Right hindlimb (tissue), 1 donor: ENCODE measurements around the gene TASP1.
A peak's percentile ranks its signal among the peaks of the same experiment; 100 is the strongest.

ENCODE experiments used
- DNase-seq: peaks from one replicate; pipeline ENCODE4 v3.0.0-alpha.2; 2018

Gene TASP1

DNA sequence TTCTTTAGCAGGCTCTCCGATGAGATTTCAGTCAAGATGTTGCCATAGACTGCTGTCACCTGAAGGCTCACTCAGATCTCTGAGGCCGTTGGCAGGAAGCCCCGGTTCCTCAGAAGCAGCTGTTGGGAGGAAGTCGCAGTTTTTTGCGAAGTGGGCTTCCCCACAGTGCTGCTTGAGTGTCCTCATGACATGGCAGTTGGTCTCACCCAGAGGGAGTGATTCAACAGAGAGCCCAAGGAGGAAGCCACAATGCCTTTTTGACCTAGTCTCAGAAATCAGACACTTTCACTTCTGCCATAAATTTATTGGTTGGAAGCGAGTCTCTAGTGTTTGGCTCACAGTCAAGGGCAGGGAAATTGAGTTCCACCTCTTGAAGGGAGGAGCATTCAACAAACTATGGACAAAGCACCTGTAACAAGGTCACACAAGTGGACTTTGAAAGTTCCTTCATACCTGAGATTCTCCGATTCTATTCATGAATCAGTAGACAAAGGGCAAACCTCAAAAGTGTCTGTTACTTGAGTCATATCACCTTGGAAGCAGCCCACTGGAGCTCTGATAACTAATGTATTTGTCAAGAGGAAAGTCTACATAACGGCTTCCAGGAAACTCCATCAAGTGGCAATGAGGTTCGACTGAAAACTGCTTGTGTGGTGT lies 208.3 kb downstream of the TASP1 start:
- DNase-seq = no peak

DNA sequence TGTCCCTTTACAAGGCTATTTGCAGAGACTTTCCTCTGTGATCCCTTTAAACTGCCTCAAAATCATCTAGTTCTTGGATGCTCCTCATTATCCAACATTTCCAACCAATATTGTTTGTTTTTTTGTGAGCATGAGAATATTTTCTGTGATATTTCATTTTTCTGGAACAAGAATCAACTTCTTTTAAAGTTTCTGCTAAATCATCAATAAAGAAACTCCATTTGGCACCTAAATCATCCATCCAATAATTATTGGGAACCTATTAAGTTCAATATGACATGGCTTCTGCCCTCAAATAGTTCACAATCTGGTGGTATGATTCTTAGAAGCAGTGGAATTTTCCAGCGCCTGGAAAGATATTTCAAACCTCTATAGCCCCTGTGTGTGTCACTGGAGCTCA lies 210.0 kb downstream of the TASP1 start:
- DNase-seq = no peak

DNA sequence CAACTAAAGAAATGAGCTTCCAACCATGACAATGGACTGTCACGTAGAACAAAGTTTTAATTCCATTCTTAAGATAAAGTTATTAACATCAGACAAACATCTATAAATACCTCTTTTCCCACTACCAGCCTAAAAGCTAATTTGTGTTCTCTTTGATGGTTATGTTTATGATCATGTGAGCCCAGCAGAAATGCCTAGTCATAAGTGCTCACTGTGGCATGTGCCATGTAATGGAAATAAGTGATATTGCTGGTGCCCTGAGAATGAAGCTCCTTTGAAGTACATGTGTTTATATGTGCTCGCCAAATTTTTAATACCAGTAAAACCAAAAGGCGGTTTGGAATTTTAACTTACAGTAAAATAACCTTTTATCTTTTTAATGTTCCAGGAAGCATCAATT lies 211.9 kb downstream of the TASP1 start:
- no peak for DNase-seq

DNA sequence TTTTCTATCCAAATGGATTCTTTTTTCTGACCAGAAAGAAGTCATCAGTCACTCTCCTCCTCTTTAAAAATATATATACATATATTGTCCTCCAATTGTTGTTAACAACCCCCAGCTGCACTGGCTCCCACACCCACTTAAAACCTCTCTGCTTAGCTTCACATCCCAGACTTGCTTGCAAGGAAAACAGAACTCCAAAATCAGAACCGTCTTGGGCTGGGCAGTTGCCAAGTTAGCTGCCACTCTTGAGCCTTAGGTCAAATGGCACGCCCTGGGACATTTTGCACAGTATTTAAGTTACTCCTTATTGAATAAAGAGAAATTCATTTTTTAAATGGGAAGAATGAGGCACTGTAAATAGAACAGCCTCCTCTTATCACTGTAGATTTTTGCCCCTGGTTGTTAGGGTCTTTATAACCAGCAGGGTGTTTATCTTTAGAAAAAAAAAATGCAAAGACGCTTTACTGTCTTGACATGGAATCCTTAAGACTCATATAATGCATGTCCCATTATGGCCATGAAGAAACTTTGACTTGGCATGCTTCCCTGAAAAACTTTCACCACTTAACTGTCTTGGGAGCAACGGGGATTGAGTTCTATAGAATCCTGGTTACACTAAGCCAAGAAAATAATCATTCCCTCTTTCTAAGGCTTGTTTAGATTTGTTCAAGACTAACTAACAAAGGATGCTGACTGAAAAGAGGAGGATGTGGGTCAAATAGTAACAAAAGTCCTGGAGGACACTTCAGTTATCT lies 213.2 kb downstream of the TASP1 start:
- peak; percentile 29 for DNase-seq

DNA sequence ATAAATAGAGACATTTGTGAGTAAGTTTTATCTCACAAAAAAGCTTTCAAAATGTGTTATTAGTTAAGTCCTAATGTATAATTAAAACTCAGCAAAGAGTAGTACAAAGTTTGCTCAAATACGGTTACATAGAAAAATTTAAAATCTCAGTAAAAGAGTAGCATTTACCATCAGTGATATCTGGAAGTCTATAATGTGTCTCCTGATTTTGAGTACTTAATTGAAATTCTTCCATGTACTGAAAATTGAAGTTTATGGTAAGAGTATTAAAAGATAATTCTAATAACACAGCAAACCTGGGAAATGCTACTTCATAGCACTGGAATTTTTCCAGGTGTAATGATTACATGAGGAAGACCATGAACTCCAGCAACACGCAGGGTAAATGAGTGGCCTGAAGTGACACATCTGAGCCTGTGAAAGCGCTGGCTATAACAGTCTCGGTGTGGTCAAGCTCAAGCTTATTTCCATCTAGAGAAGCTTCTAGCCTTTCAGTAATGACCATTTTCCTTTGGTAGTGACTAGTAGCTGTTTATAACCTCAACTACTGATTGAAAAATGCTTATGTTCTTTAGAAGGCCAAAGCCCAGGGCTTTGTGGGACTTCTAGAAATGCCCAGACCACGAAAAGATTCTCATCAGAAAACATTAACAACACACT lies 214.4 kb downstream of the TASP1 start:
- no peak for DNase-seq

DNA sequence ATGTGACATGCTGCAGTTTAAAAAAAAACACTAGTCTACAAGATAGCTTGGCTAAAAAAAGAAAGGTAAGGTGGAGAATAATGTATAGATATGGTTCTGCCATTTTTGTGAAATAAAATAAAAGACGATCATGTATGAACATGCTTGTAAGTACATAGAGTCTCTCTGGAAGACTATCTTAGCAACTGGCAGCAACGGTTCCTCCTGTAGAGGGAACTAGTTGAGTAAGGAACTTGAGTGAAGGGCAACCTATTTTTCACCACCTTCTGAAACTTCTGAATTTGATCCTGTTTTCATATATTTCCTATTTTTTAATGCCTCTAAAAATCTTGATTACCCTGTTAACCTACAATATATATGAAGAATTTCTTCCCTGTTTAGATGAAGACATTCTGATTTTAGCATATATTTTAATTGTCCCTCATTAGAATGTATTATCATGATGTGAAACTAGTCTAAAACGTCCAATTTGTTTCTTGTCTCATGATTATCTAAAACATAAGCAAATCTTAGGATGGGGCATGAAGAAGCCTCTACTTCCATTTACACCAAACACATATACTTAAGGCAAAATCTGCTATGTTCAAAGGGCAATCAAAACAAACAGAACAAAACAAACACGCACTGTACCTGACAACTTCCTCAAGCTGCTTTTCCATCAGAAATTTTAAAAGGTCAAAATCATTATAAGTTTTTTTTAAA lies 215.1 kb downstream of the TASP1 start:
- no peak for DNase-seq

DNA sequence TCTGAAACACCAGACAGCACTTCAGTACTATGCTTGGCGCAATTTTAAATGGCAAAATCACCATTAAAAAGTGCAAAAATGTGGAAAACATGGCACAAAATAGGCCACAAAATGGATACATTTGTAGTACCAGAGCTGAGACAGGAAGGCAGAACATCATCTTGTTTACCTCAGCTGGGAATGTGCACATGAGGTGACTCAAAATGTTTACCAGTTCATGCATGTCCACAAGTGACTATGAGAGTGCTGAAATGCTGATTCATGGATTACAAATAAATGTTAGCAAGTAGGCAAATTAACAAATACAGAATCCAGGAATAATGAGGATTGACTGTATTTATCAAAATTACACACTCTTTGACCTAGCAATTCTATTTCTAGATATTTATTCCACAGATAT lies 216.1 kb downstream of the TASP1 start:
- DNase-seq = no peak

DNA sequence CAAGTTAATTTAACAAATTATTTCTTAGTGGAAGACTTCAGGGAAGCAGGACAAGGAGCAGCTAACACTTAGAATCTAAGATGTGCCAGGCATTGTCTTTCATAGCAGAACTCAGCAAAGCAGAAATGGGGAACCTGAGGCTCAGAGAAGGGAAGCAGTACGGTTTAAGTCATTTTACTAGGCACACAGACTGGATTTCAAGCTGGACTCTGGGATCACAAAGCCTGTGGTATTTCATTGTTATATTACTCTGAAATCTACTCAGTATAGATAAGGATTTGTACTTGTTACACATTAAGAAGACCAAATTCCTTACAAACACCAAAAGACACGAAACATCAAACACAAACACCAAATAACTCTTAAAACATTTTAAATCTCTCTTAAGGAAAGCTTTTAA lies 218.1 kb downstream of the TASP1 start:
- DNase-seq = no peak

DNA sequence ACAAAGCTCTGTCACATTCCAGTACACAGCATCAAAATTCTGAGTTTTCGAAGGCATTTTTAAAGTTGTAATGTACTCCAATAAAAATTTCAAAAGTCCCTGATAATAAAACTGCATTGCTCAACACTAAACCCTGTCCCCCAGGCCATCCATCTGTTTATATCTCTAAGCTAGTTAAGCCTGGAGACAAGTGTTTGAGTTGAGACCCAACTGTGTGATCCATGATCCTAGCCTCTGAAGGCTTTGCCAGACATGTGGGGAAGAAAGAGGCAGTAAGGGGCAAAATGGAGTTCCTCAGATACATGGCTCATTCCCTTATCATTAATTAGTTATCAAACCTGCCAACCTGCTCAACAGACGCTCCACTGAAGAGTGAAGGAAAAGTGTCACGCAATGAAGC lies 219.3 kb downstream of the TASP1 start:
- DNase-seq = no peak

DNA sequence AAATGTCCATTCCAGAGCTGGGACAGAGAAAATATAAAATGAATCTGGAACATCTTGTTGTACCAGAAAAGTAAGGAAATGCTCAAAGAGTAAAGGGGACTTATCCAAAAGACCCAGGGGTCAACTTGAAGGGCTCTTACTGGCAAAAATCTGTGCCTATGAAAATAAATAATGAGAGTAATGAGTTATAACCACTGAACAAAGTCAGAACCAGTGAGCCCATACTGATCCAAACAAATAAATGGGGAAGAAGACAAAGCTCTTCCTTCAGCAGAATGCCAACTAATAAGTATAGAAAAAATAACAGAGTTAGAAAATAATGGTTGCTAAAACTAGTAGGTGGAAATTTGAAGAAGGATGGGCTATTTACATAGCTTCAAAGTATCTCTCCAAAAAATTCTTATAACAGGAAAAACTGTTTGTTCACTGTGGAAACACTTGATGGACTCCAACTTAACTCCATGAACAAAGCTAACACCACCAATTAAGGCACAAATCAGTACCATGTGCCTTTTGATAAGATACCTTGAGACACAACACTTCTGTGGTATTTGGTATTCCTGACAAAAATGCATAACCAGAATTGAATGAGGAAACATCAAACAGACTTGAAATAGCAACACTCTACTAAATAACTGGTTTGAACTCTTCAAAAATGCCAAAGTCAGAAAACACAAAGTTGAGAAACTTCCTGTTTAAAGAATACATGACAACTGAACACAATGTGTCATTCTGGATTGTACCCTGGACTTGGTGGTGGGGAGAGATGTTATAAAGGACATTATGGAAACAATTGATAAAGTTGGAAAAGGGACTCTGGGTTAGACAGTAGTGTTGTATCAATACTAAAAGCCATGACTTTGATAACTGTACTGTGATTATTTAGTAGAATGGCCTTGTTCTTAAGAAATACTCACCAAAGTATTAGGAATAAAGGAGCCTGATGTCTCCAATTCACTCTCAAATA lies 220.2 kb downstream of the TASP1 start:
- DNase-seq = no peak

DNA sequence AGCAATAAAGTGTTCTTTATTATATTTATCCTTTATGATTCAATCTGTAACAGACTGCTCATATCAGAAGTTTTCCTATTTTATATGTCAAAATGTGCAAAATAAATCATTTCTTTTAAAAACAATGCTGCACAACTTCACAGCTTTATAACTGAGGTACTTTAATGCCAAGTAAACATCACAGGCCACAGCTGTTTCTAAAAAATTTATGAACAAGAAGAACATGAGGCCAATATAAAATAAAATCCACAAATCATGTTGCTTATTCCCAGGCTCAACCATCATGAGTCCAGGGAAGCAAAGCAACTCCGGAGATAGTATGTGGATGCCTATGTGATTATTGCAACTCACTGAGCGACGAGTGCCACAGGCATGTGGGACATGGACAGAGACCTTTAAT lies 222.2 kb downstream of the TASP1 start:
- DNase-seq = no peak

DNA sequence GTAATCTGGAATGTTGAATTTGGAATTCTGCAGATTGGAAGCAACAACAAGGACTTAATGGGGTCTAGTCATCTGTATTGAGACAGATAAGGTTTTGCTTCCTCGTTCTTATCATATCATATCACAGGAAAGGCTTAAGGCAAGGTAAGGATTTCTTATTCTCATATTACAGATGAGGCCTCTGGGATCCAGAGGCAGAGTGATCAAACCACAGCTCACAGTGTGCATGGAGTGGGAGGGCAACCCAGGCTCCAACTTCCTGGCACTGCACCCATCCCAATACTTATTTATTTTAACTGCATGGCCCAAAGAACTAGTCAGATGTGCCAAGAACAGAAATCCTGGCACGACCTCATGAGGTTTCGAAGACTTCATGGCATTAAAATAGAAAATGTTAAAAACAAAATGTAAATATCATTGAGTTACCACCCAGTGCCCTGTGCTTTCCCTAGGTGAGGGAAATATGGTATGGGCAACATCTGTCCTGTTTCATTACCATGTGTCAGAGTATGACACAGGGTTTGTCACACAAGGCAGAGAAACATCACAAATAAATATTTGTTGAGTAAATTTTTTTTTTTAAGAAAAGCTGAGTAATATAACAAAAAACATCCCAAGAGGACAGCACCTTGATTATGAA lies 225.8 kb downstream of the TASP1 start:
- no peak for DNase-seq

DNA sequence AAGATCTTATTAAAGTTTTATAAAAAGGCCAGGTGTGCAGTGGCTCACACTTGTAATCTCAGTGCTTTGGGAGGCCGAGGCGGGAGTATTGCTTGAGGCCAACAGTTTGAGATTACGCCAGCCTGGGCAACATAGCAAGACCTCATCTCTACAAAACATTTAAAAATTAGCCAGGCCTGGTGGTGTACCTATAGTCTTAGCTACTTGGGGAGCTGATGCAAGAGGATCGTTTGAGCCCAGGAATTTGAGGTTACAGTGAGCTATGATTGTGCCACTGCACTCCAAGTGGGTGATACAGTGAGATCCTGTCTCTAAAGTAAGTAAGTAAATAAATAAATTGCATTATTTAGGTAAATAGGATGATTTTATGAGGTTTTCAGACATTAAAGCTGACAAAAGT lies 234.4 kb downstream of the TASP1 start:
- DNase-seq = no peak

DNA sequence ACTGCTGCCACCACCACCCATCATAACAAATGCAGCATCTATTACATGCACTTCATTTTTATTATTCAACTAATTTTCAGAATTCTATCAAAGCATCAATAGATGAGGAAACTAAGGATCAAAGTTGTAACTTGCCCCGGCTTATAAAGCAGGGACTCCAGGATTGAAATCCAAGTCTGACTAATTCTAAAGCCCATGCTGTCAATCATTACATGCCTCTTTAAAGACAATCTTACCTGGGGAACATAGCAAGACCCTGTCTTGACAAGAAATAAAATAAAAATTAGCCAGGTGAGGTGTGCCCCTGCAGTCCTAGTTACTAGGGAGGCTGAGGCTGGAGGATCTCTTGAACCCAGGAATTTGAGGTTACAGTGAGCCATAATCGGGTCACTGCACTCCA lies 235.3 kb downstream of the TASP1 start:
- DNase-seq = no peak

DNA sequence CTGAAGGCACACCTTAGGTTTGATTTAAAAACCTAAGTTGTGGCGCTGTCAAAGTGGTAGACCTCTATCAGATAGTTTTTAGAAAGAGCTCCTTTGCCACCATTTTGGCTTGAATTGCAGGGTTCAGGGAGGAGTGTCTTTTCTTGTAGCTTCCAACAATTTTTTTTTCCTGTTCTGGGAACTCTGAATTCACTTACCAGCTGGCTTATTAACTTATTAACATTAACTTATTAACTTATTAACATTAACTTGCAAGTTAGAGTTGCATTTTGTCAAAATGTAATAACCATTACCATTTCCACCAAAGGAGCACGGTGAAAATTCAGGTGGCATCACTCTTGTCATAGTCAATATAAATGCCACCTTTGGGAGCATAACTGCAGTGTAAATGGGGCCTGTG lies 235.7 kb downstream of the TASP1 start:
- no peak for DNase-seq

DNA sequence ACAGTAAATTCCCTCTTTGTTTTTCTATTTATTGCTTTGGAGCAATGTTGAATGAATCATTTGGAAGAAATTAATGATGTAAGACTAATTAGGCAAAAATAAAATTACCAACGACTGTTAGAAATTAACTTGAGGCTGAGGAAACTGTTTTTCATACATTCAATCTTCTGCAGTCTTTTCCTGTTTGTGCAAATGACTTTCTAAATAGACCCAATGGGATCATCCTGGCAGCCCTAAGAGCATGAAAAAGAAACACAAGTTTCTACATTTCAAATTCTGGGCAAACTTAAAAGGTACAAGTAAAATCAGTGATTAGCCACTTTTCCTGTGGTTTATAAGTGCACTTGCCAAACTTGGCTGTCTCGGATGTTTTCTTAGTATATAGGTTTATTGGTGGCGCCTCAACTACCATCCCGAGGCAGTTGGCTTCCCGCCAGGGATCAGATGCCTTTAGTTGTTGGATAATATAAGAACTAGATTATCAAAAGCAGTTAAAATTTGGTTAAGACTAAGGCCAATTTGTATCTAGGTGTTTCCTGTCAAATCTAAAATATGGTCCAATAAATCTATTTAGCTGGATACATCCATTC lies 236.5 kb downstream of the TASP1 start:
- DNase-seq = no peak

DNA sequence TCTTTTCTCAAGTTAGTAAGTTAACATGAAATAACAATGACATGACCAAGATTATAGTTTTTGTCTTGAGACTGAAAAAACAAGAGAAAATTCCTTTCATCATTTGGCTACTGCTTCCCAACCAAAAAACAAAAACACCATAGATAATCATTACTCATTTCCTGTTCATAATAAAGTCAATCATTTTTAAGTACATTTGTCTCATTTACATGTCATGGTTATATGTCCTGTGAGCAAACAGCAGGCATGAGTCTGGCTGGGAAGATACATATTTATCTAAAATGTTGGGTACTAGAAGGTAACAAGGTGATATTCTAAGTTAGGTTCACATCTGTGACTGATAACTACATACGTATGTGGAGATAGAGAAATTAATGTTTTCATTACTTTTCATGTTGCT lies 237.1 kb downstream of the TASP1 start:
- DNase-seq = no peak

DNA sequence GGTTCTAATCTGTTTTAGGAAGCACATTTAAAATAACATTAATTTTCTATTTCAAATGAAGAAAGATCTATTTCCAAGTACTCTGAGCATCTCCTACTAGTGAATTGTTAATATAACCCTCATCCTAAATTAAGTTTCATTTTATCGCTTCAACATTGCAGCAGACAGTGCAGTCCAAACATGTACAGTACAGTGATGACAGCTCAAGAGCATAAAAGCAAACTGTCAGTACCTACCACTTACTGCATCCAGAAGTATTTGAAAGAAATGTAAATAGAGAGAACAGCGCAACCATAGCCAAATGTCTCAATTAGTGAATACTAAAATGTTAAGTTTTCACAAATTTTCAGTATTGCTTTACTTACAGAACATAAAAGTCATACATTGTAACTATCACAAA lies 238.3 kb downstream of the TASP1 start:
- no peak for DNase-seq

DNA sequence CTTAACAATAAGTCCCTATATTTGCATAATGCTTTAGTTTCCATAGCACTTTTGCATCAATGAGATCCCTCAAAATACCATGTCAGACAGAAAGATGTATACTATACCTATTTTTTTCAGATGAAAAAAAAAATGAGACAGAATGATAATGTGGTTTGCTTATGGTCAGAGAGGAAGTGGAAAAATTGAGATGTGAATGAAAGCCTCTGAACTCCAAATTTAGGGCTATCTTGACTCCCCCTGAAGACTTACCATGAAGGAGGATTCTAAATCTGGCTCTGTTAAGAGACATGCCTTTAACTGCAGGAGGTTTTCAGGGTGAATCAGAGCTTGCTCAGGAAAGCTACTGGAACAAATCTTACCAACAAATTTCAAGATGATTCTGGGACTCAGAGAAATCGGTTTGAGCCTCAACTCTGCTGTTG lies 241.4 kb downstream of the TASP1 start:
- no peak for DNase-seq

DNA sequence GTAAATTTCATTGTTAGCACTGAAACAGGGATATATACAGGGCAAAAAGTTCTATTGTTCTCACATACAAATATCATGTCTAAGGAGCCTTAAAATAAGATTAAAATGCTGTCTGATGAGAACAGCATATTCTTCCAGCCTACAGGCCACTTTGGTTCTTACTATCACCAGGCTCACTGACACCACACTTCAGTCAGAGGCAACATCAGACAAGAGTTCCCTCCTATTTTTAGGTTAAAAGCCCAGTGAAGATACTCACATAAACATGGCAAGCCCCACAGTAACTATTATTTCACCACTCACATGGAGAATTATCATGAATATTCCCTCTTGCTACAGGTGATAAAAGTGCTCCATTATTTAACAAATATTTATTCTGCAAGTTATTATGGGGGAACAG lies 241.9 kb downstream of the TASP1 start:
- no peak for DNase-seq

DNA sequence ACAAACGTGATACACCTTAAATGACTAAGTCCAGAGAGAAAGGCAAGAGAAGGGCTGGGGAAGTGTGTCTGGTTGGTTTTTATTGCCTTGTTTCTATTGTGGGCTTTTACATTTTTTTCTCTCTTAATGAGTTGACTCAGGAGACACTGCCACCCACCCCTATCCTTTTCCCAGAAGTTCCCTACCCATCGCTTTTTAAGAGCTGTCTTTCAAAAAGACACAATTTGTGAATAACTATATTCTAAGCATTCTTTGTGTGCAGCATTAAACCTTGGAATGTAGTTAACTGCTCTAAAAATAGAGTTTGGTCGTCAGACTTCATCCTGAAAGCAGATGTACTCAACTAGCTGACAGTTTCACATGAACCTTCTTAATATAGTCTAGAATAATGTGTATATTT lies 242.7 kb downstream of the TASP1 start:
- no peak for DNase-seq

DNA sequence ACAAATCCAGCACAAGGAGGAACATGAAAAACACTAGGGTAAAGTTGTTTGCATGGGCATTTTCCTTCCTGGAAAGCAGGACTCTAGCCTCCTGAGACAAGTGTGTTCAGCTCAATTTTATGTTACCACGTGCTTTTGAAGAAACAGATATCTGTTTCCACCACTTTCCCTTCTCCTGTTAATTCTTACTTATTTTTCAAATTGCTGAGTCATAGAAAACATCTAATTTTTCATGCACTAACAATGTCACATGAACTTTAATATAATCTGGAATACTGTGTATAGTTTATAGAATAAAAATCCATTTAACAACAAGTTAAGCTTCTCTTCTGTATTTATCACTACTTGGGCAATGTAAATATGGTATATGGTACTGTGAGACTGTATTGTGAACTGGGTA lies 243.5 kb downstream of the TASP1 start:
- DNase-seq = no peak
